Measurements from ENCODE around the gene ZMIZ1. TPM values are rescaled to one million over a fixed set of nuclear protein-coding genes. Genes with fewer than 3 reads are reported as not detected.

Gene ZMIZ1
- total and polyA plus RNA-seq, 4 donors, result 18.3 to 80.2 (median 42.6) TPM

DNA sequence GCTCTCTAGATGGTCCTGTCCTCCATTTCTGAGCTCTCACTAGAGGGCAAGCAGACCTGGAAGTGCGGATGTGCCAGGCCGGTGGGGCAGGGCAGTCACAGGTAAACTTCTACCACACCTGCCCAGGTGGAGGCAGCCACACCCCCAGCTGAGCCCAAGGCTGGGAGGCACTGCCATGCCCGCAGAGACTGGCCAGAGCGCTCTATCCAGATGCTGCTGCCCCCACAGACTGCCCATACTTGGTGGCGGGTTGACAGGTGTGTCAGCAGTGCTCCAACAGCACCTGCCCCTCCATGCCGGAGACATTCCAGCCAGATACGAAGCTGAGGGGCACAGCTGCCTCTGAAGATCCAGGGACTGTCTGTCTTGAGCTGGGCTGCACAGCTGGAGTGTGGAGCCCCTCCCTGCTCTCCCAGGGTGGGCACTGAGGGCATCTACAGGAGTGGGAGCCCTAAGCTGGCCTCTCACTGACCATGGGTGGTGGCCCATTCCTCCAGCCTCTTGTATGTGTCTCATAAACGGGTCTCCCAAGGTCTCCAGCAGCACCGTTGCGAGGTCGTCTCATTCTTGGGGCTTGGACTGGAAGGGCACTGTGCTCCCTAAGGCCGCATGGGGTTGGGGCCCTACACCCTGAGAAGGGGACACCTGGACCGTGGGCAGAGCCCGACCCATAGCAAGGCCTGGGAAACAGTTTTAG, 240.4 kb downstream of the ZMIZ1 start:
- Histone ChIP-seq H3K4me3 (no peak overlapping the region), H3K9ac (ENCODE audit: insufficient read depth in 1 of 2, low read length in 2 of 2) (no peak overlapping the region), H3K4me1 (ENCODE audit: control insufficient read depth in 5 of 5, insufficient read depth in 5 of 5, low read length in 5 of 5) (no peaks in the 10 kb centered on the region), H3K27ac (ENCODE audit: low read depth in 1 of 2, low read length in 1 of 2) (no peak overlapping the region), H3K9me3 (ENCODE audit: control insufficient read depth in 4 of 4, insufficient read depth in 3 of 4, low read length in 3 of 4) (no peaks in the 10 kb centered on the region), H3K36me3 (ENCODE audit: control insufficient read depth in 4 of 4, insufficient read depth in 4 of 4, low read length in 4 of 4) (peaks cover 30 to 95% (median 40%) of the 10 kb centered on the region in 4 donors), H3K27me3 (ENCODE audit: control insufficient read depth in 3 of 3, insufficient read depth in 3 of 3, low read length in 2 of 3) (no peaks in the 10 kb centered on the region)
- 77 to 83% methylated on average over 14 of the region's 14 CpGs for WGBS, 2 donors
- TF ChIP-seq CTCF (IDR thresholded peaks at IDR 0.05; ENCODE audit: control extremely low read depth, extremely low read depth), result no peak
- ATAC-seq (ENCODE audit: insufficient read depth, low FRiP score) (no peak), DNase-seq (no peak)

- no peak for TF ChIP-seq CTCF (IDR thresholded peaks at IDR 0.05; ENCODE audit: control extremely low read depth, extremely low read depth)
- H3K9ac ChIP-seq (ENCODE audit: insufficient read depth in 1 of 2, low read length in 2 of 2), result no peak overlapping the region
- H3K27me3 ChIP-seq (ENCODE audit: control insufficient read depth in 3 of 3, insufficient read depth in 3 of 3, low read length in 2 of 3), result no peaks in the 10 kb centered on the region
- H3K9me3 ChIP-seq (ENCODE audit: control insufficient read depth in 4 of 4, insufficient read depth in 3 of 4, low read length in 3 of 4), result no peaks in the 10 kb centered on the region
- no peak overlapping the region for H3K4me3 ChIP-seq
- peaks cover 19 to 91% (median 37%) of the 10 kb centered on the region in 4 donors for H3K36me3 ChIP-seq (ENCODE audit: control insufficient read depth in 4 of 4, insufficient read depth in 4 of 4, low read length in 4 of 4)
- no peak for ATAC-seq (ENCODE audit: insufficient read depth, low FRiP score)
- WGBS, 2 donors, result 92 to 93% methylated on average over 29 of the region's 29 CpGs
- no peaks in the 10 kb centered on the region for H3K4me1 ChIP-seq (ENCODE audit: control insufficient read depth in 5 of 5, insufficient read depth in 5 of 5, low read length in 5 of 5)
- H3K27ac ChIP-seq (ENCODE audit: low read depth in 1 of 2, low read length in 1 of 2), result no peak overlapping the region
- DNase-seq, result no peak
Measured at GRCh38 chr10:79310200-79310865, 241.6 kb downstream of the ZMIZ1 start.

DNA sequence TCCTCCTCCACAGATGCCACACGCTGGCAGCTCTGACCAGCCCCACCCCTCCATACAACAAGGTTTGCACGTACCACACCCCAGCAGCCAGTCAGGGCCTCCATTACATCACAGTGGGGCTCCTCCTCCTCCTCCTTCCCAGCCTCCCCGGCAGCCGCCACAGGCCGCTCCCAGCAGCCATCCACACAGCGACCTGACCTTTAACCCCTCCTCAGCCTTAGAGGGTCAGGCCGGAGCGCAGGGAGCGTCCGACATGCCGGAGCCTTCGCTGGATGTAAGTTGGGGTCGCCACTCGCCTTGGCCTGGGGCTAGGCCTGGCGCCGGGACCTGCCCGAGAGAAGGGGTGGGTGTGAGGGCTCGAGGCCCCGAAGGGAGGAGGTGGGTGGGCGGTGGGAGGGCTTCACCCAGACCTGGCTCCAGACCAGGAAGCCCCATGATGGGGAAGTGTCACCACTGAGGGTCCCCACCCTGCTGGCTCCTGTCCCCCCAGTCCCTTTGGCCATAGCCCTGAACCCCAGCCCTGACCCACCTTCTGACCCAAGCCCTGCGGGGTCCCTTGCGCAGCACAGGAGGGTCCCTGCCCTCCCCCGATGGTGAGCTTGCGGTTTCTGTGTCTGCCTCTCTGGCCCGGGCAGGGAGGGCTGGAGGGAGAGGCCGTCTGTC, 242.3 kb downstream of the ZMIZ1 start:
- Histone ChIP-seq H3K36me3 (ENCODE audit: control insufficient read depth in 4 of 4, insufficient read depth in 4 of 4, low read length in 4 of 4) (peaks cover 18 to 84% (median 36%) of the 10 kb centered on the region in 4 donors), H3K9ac (ENCODE audit: insufficient read depth in 1 of 2, low read length in 2 of 2) (no peak overlapping the region), H3K4me3 (no peak overlapping the region), H3K9me3 (ENCODE audit: control insufficient read depth in 4 of 4, insufficient read depth in 3 of 4, low read length in 3 of 4) (no peaks in the 10 kb centered on the region), H3K27me3 (ENCODE audit: control insufficient read depth in 3 of 3, insufficient read depth in 3 of 3, low read length in 2 of 3) (no peaks in the 10 kb centered on the region), H3K27ac (ENCODE audit: low read depth in 1 of 2, low read length in 1 of 2) (no peak overlapping the region), H3K4me1 (ENCODE audit: control insufficient read depth in 5 of 5, insufficient read depth in 5 of 5, low read length in 5 of 5) (no peaks in the 10 kb centered on the region)
- ATAC-seq (ENCODE audit: insufficient read depth, low FRiP score) (no peak), DNase-seq (no peak)
- WGBS, 2 donors, result 90 to 91% methylated on average over 26 of the region's 26 CpGs
- TF ChIP-seq CTCF (IDR thresholded peaks at IDR 0.05; ENCODE audit: control extremely low read depth, extremely low read depth), result no peak

Data from lung (tissue), 12 donors.